ENCODE results near the gene NFAT5. TPM values are rescaled to one million over a fixed set of nuclear protein-coding genes. Genes with fewer than 3 reads are reported as not detected.
"Not testable (repeated sequence)": the region's sequence is repeated elsewhere in the genome, so short reads cannot be mapped to it uniquely, and the experiment has no call there.

Gene NFAT5
- total RNA-seq, 1 donor from 2014 or later, result 30.5 TPM

DNA sequence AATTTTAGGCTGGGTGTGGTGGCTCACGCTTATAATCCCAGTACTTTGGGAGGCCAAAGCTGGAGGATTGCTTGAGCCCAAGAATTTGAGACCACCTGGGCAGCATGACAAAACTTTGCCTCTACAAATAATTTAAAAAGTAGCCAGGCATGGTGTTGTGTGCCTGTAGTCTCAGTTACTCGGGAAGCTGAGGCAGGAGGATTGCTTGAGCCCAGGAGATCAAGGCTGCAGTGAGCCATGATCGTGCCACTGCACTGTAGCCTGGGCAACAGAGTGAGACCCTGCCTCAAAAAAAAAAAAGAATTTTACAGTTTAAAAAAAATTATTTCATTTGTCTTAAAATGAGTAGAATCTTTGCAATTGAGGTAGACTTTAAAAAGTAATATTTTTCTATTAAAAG is 78.2 kb downstream of the NFAT5 start:
- not testable (repeated sequence) for DNase-seq

GRCh38 chr16:69644790-69645189 is 79.0 kb downstream of the NFAT5 start:
- no peak for DNase-seq

- no peak for DNase-seq
These were observed 81.3 kb downstream of the NFAT5 start for GRCh38 chr16:69647020-69647419.

DNA sequence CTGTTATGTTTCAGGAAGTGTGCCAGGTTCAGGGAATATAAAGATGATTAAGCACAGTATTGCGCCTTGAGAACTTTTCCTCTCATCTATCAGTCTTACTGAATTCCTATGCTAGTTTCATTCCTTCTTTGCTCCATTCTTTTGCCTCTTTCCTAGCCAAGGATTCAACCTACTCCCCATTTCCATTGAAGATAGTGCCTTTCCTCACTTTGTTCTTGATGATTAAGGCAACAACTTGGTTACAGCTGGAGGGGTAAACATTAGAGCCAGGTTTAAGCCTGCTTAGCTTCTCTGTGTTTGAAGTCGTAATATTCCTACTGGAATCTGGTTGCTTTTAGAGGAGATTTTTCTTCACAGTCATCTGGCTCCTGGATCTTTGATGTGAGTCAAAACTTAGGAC is 85.5 kb downstream of the NFAT5 start:
- DNase-seq, result no peak

GRCh38 chr16:69654280-69654931 is 88.6 kb downstream of the NFAT5 start:
- no peak for DNase-seq

DNA sequence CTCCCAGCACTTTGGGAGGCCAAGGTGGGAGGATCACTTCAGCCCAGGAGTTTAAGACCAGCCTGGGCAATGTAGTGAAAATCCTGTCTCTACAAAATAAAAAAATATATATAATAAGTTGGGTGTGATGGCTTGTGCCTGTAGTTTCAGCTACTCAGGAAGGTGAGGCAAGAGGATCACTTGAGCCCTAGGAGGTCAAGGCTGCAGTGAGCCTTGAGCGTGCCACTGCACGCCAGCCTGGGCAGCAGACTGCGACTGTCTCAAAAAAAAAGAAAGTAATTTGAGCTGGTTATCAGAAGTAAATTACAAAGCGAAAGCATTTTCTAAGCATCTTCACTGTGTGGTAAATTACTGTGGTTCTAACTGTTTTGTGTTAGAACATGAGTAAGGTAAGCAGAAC is 94.4 kb downstream of the NFAT5 start:
- DNase-seq, result no peak

- peak; percentile 8 for DNase-seq
These were observed 97.1 kb downstream of the NFAT5 start for GRCh38 chr16:69662901-69663300.

DNA sequence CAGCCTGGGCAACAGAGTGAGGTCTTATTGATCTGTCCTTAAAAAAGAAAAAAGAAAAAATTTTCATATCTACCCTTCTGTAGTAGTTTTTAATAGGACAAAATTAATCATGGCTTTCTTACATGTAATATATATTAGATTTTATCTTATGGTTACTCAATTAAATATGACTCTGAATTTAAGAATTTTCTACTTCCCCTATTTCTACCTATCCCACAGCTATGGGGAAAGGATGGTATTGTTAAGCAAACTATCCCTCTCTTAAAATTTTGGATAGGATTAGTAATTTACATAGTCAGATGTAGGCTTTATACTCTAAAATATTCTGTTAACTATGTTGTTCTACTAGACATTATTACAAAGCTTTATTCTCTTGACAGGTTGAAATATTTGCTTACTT is 98.1 kb downstream of the NFAT5 start:
- no peak for DNase-seq

DNA sequence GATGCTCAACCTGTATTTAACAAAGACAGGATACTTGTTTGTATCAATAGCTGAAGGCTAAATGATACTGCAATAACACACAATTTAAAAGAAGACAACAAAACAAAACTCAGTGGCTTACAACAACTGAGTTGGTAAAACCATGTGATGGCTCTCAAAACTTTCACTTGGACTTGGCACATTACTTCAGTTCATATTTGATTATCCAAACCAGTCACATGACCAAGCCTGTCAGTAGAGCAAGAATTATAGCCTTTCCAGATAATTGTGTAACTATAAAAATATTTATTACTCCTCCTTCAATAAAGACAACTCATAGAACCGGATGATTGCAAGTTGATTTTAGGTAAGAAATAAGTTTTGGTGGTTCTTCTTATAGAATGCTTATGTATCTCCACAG is 103.8 kb downstream of the NFAT5 start:
- no peak for DNase-seq

GRCh38 chr16:69672315-69672997 is 106.7 kb downstream of the NFAT5 start:
- no peak for DNase-seq

DNA sequence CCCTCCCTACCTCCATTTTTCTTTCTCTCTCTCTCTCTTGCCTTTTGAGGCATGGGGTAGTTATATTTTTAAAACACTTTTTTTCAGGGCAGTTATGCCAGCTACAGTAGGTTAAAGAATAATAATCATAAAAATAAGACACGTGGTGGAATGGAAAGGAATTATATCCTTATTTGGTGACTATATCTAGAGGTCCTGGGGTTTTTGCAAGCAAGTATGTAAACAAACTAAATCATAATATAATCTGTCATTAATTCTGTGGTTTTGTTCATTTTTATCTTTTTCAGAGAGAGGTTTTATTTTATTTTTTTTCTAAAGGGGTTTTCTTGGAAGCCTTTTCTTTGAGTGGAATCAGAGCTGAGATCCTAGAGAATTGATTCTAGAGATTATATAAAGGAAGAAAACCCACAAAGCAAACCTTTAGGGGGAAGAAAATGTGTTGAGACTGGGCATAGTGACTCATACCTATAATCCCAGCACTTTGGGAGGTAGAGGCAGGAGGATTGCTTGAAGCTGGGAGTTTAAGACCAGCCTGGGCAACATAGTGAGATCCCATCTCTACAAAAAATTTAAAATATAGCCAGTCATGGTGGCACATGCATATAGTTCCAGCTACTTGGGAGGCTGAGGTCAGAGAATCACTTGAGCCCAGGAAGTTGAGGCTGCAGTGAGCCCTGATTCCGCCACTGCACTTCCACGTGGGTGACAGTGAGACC is 107.4 kb downstream of the NFAT5 start:
- no peak for DNase-seq

DNA sequence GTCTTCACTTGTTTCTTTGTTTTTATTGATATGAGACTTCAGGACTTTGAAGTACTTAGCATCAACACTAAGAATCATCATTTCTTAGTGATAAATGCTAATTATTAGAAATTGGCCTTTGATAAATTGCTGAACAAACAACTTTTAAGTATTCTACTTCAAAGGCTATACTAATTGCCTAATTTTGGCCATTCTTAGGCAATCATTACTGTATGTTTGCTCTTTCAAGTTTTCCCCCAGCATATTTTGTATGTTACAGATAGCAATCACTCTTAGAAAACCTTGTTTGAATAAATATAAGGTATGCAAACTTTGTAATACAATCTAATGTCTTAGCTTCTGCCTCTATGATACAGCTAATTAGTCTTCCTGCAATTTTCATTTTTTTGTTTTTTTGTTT is 114.6 kb downstream of the NFAT5 start:
- DNase-seq, result no peak

- no peak for DNase-seq
These were observed 122.8 kb downstream of the NFAT5 start for GRCh38 chr16:69688589-69688988.

- no peak for DNase-seq
These were observed 126.5 kb downstream of the NFAT5 start for GRCh38 chr16:69691980-69692911.

DNA sequence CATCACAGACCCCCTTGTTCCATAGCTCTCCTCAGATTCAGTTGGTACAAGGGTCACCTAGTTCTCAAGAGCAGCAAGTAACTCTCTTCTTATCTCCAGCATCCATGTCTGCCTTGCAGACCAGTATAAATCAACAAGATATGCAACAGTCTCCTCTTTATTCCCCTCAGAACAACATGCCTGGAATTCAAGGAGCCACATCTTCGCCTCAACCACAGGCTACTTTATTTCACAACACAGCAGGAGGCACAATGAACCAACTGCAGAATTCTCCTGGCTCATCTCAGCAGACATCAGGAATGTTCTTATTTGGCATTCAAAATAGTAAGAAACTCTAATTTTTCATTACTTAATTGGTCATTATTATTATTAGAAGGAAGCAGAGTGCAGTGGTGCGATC is 128.2 kb downstream of the NFAT5 start:
- DNase-seq, result no peak

DNA sequence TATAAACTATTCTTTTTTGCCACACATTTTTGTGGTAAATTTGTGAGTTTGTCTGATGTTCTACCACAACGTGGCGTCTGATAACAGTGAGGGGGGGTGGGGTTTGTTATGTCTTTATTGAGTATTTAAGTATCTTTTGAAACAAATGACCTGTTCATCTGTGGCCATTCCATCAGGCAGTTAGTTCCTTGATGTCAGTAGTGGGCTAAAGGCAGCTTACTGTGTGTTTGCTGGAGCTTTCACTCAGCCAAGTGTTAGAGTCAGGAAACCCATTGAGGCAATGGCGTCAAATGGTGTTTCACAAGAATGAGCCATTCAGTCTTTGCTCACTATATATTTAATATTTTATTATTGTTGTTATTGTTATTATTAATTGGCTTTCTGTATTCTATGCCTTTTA is 132.6 kb downstream of the NFAT5 start:
- no peak for DNase-seq

DNA sequence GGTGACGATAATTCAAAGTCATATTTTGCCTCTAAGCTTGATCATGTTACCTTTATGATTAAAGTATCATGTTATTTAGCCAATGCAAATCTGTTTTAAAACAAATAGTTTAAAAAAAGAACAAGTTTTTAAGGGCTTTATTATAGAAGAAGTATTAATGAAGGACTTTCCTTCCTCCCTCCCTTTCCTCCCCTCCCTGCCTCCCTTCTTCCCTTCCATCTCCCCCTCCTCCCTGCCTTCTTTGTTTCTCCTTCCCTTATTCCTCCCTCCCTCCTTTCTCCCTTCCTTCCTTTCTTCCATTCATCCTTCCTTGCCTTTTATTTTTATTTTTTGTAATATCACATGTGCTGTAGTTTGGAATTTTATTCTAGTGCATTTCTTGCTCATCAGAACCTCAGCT is 134.1 kb downstream of the NFAT5 start:
- no peak for DNase-seq

GRCh38 chr16:69701452-69701851 is 135.7 kb downstream of the NFAT5 start:
- no peak for DNase-seq

- no peak for DNase-seq
These were observed 136.1 kb downstream of the NFAT5 start for GRCh38 chr16:69701866-69702265.

DNA sequence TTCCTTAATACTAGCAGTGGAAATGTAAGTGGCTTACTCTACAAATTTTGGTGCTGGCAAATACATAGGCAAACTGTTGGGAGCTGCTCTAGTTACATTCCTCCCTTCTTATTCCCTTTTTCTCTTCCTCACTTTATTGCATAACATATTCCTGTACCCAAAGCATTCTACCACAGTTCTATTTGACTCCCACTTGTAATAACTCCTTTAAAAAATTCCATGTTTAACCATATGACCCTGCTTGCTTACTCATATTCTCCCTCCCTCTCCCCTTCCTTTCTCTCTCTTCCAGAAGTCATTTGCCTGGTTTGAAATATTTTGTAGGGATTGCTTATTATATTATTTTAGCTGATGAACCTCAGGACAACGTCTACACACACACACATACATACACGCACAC is 137.9 kb downstream of the NFAT5 start:
- DNase-seq, result no peak

- DNase-seq, result no peak
These were observed 140.6 kb downstream of the NFAT5 start for GRCh38 chr16:69706256-69706974.

DNA sequence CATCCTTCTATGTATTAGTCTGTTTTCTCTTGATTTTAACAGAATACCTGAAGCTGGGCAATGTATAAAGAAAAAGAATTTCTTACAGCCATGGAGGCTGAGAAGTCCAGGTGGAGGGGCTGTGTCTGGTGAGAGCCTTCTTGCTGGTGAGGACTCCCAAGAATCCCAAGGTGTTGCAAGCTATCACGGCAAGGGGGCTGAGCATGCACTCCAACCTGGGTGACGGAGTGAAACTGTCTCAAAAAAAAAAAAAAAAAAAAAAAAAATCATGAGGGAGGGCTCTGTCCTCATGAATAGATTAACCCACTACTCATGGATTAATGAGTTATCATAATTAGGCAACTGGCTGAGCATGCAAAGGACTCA is 141.2 kb downstream of the NFAT5 start:
- DNase-seq, result no peak

Measured in dermis blood vessel endothelial cell (primary cell).